Neural progenitor cell (in vitro differentiated cells): ENCODE data around the gene DELE1.
A peak's percentile ranks its signal among the peaks of the same experiment; 100 is the strongest.

ENCODE experiments used
- CTCF ChIP-seq: fragments of 200-600 bp; sonication (generic); IDR thresholded peaks from 2 replicates; pipeline ENCODE4 v1.5.1; 2017; ENCODE audit warnings: antibody characterized with exemption, mild to moderate bottlenecking
- EZH2phosphoT487 ChIP-seq: fragments of 200-600 bp; sonication (generic); IDR thresholded peaks from 2 replicates; pipeline ENCODE4 v1.6.1; 2017; ENCODE audit warnings: antibody characterized with exemption

GRCh38 chr5:141889282-141889871, 34.3 kb upstream of the DELE1 start:
- TF ChIP-seq CTCF: peak; percentile 16
- TF ChIP-seq EZH2phosphoT487: no peak
